Keratinocyte (primary cell): ENCODE measurements around the gene MAPK8. TPM values are rescaled to one million over a fixed set of nuclear protein-coding genes. Genes with fewer than 3 reads are reported as not detected.

ENCODE experiments used
- DNase-seq: peaks from one replicate; pipeline ENCODE4 v3.0.0-alpha.2; 2011; ENCODE audit warnings: low read depth, missing footprints, low spot score
- FAIRE-seq: peaks from 2 replicates; lab custom pipeline; 2011; peaks lifted over from hg19 to GRCh38; lab: Jason Lieb, UNC
- H2AFZ ChIP-seq: 2 replicates; pipeline ENCODE4 v1.6.0; 2012; ENCODE audit warnings: low read length, control low read depth, inconsistent platforms; ENCODE audit not compliant: control insufficient read depth
- H3K27ac ChIP-seq: 2 replicates; pipeline ENCODE4 v1.5.1; 2011; ENCODE audit warnings: low read length; ENCODE audit not compliant: control insufficient read depth, insufficient read depth
- H3K27me3 ChIP-seq: 3 replicates; pipeline ENCODE4 v1.6.0; 2011; ENCODE audit warnings: low read length; ENCODE audit not compliant: control insufficient read depth, insufficient read depth; ENCODE audit errors: extremely low read depth
- H3K36me3 ChIP-seq, 2 experiments: 2 replicates in 1 of 2; 3 replicates in 1 of 2; pipeline ENCODE4 v1.5.1; 2011; ENCODE audit warnings: low read length in 2 of 2, mild to moderate bottlenecking in 1 of 2; ENCODE audit not compliant: control insufficient read depth in 2 of 2, insufficient read depth in 2 of 2; ENCODE audit errors: extremely low read depth in 1 of 2
- H3K4me1 ChIP-seq: 3 replicates; pipeline ENCODE4 v1.5.1; 2011; ENCODE audit warnings: low read length; ENCODE audit not compliant: control insufficient read depth, insufficient read depth; ENCODE audit errors: extremely low read depth
- H3K4me2 ChIP-seq: 3 replicates; pipeline ENCODE4 v1.6.0; 2011; ENCODE audit warnings: low read depth, low read length; ENCODE audit not compliant: control insufficient read depth, insufficient read depth; ENCODE audit errors: extremely low read depth
- H3K4me3 ChIP-seq, 3 experiments: fragments of 200-600 bp in 1 of 3; sonication (generic) in 1 of 3; 2 replicates in 2 of 3; 3 replicates in 1 of 3; pipeline ENCODE4 v1.5.1; 2011 to 2016; ENCODE audit warnings: low read length in 3 of 3, mild to moderate bottlenecking in 3 of 3, control low read depth in 2 of 3, inconsistent platforms in 1 of 3, low read depth in 1 of 3, mixed read lengths in 1 of 3, mixed run types in 1 of 3, moderate library complexity in 1 of 3; ENCODE audit not compliant: control insufficient read depth in 2 of 3, insufficient read depth in 2 of 3; ENCODE audit errors: extremely low read depth in 1 of 3
- H3K79me2 ChIP-seq: 2 replicates; pipeline ENCODE4 v1.6.0; 2012; ENCODE audit warnings: low read length; ENCODE audit not compliant: control insufficient read depth, insufficient read depth
- H3K9ac ChIP-seq: 3 replicates; pipeline ENCODE4 v1.6.0; 2011; ENCODE audit warnings: low read length; ENCODE audit not compliant: control insufficient read depth, insufficient read depth; ENCODE audit errors: extremely low read depth
- H3K9me1 ChIP-seq: 3 replicates; pipeline ENCODE4 v1.6.0; 2011; ENCODE audit warnings: low read length; ENCODE audit not compliant: control insufficient read depth, insufficient read depth; ENCODE audit errors: extremely low read depth
- H3K9me3 ChIP-seq: 2 replicates; pipeline ENCODE4 v1.5.1; 2012; ENCODE audit warnings: low read depth, low read length; ENCODE audit not compliant: control insufficient read depth
- H4K20me1 ChIP-seq: 3 replicates; pipeline ENCODE4 v1.6.0; 2011; ENCODE audit warnings: low read length; ENCODE audit not compliant: control insufficient read depth, insufficient read depth; ENCODE audit errors: extremely low read depth
- CTCF ChIP-seq, 3 experiments: IDR thresholded peaks in 1 of 3; conservative IDR thresholded peaks in 1 of 3; optimal IDR thresholded peaks in 1 of 3; 2 replicates in 2 of 3; 3 replicates in 1 of 3; pipeline versions ENCODE3 to v1.5.1; 2011; ENCODE audit warnings: low read length in 3 of 3, mild to moderate bottlenecking in 3 of 3, moderate library complexity in 2 of 3, control low read depth in 1 of 3, inconsistent platforms in 1 of 3; ENCODE audit not compliant: insufficient read depth in 2 of 3; ENCODE audit errors: extremely low read depth in 1 of 3
- EZH2 ChIP-seq: IDR thresholded peaks from one replicate; pipeline ENCODE4 v1.6.1; 2012; ENCODE audit warnings: inconsistent platforms, mild to moderate bottlenecking, low read length, moderate library complexity
- dilution Hi-C: fragments of 300-500 bp; cut with MboI; formaldehyde crosslinking; loops from one replicate; pipeline ENCODE4 v1.7.0; 2020; ENCODE audit warnings: low sequenced_read_pairs; ENCODE audit not compliant: extremely low pct_ligation_motif_present
- polyA plus RNA-seq, 5 experiments: library from polyadenylated mRNA; depleted of rRNA in 3 of 5; stranded (reverse) in 3 of 5; stranded (forward) in 1 of 5; unstranded in 1 of 5; fragments of >200 nt; gene quantifications; 1 replicate in 1 of 5; 2 replicates in 3 of 5; 3 replicates in 1 of 5; pipeline versions ENCODE4 v1.2.1 to v1.2.3, GENCODE V29; 2011 to 2012; ENCODE audit warnings: missing spikeins in 2 of 5, low read depth in 1 of 5, low replicate concordance in 1 of 5

Gene MAPK8
- polyA plus RNA-seq, 1 donor (not counting 4 experiments of a cell fraction or from before 2014, with no cell fraction given) = 39.8 TPM

GRCh38 chr10:48288661-48289060 is 17.8 kb upstream of the MAPK8 start:
- no peak for TF ChIP-seq EZH2
- TF ChIP-seq CTCF (optimal IDR thresholded peaks at IDR 0.05 in 1 of 3, IDR thresholded peaks at IDR 0.05 in 1 of 3, conservative IDR thresholded peaks at IDR 0.05 in 1 of 3; ENCODE audit: extremely low read depth in 1 of 3, insufficient read depth in 2 of 3, low read length in 3 of 3) = no peak
- H3K9me3 ChIP-seq = no peaks in the 10 kb centered on the region
- no peak overlapping the region for H3K9ac ChIP-seq
- H3K4me3 ChIP-seq = no peak overlapping the region
- no peaks in the 10 kb centered on the region for H3K9me1 ChIP-seq
- no peak overlapping the region for H2AFZ ChIP-seq
- FAIRE-seq = no peak
- peaks cover 15% of the 10 kb centered on the region for H3K27me3 ChIP-seq
- H3K27ac ChIP-seq = no peak overlapping the region
- H3K36me3 ChIP-seq = no peaks in the 10 kb centered on the region
- DNase-seq = no peak
- dilution Hi-C loops = no loop called here
- peaks cover 3% of the 10 kb centered on the region for H3K4me1 ChIP-seq
- no peaks in the 10 kb centered on the region for H4K20me1 ChIP-seq
- H3K4me2 ChIP-seq = no peak overlapping the region
- H3K79me2 ChIP-seq = no peaks in the 10 kb centered on the region

- no peak overlapping the region for H2AFZ ChIP-seq
- FAIRE-seq = no peak
Observed at GRCh38 chr10:48289501-48290238, 16.8 kb upstream of the MAPK8 start.

More at GRCh38 chr10:48289501-48290238, 16.8 kb upstream of the MAPK8 start:
- no peak overlapping the region for H3K4me3 ChIP-seq
- H3K9me3 ChIP-seq = no peaks in the 10 kb centered on the region
- H3K27me3 ChIP-seq = peaks cover 15% of the 10 kb centered on the region
- no peaks in the 10 kb centered on the region for H3K36me3 ChIP-seq
- H3K4me2 ChIP-seq = no peak overlapping the region
- H4K20me1 ChIP-seq = no peaks in the 10 kb centered on the region
- dilution Hi-C loops = no loop called here
- peaks cover 3% of the 10 kb centered on the region for H3K4me1 ChIP-seq
- peak; percentile 86 to 94 (median 87) for TF ChIP-seq CTCF (optimal IDR thresholded peaks at IDR 0.05 in 1 of 3, IDR thresholded peaks at IDR 0.05 in 1 of 3, conservative IDR thresholded peaks at IDR 0.05 in 1 of 3; ENCODE audit: extremely low read depth in 1 of 3, insufficient read depth in 2 of 3, low read length in 3 of 3)
- no peak for TF ChIP-seq EZH2
- DNase-seq = peak; percentile 41
- no peaks in the 10 kb centered on the region for H3K9me1 ChIP-seq
- no peak overlapping the region for H3K9ac ChIP-seq
- no peaks in the 10 kb centered on the region for H3K79me2 ChIP-seq
- H3K27ac ChIP-seq = no peak overlapping the region
